GM20000 (cell line): ENCODE data around the gene GOT2.

Source experiments
- DNase-seq: peaks from one replicate; pipeline ENCODE4 v3.0.0; 2012; ENCODE audit warnings: low spot score
- TF ChIP-seq, protein P1 (sequence below): IDR thresholded peaks from 2 replicates; pipeline ENCODE4 v1.5.1; 2012; ENCODE audit warnings: mild to moderate bottlenecking, control low read depth; ENCODE audit errors: extremely low read depth, missing control alignments

The GOT2 gene

DNA sequence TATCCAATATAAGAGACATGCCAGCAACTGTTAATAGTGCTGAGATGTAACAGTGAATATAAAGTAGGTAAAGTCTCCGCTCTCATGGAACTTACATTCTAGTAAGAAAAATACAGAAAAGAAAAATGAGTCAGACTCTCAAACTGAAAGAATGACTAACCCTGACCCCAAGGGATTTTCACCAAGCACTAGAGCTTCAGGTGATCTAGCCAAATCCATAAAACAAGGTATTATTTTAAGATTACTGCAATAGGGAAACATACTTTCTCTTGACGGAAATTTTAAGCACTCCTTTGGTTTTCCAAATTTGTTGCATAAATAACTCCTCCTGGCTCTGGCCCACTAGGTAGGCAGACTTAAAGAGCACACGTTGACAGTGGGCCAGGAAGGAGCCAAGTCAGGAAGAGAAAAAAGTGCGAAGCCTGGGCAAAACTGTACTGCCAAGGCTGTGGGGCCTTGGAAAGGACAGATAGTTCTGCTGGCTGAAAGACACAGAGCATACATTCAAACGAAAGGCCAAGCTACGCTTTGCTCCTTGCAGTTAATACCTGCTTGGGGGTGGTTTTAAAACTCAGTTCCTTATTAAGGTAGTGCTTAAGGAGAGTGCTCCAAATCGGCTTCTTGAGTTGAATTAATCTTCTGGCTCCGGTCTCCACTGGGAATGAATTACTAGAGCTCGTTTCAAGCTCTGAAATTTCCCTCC, 1.4 kb downstream of the GOT2 start:
- peak; percentile 60 for DNase-seq
- TF ChIP-seq, protein P1, sequence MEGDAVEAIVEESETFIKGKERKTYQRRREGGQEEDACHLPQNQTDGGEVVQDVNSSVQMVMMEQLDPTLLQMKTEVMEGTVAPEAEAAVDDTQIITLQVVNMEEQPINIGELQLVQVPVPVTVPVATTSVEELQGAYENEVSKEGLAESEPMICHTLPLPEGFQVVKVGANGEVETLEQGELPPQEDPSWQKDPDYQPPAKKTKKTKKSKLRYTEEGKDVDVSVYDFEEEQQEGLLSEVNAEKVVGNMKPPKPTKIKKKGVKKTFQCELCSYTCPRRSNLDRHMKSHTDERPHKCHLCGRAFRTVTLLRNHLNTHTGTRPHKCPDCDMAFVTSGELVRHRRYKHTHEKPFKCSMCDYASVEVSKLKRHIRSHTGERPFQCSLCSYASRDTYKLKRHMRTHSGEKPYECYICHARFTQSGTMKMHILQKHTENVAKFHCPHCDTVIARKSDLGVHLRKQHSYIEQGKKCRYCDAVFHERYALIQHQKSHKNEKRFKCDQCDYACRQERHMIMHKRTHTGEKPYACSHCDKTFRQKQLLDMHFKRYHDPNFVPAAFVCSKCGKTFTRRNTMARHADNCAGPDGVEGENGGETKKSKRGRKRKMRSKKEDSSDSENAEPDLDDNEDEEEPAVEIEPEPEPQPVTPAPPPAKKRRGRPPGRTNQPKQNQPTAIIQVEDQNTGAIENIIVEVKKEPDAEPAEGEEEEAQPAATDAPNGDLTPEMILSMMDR: no peak

DNA sequence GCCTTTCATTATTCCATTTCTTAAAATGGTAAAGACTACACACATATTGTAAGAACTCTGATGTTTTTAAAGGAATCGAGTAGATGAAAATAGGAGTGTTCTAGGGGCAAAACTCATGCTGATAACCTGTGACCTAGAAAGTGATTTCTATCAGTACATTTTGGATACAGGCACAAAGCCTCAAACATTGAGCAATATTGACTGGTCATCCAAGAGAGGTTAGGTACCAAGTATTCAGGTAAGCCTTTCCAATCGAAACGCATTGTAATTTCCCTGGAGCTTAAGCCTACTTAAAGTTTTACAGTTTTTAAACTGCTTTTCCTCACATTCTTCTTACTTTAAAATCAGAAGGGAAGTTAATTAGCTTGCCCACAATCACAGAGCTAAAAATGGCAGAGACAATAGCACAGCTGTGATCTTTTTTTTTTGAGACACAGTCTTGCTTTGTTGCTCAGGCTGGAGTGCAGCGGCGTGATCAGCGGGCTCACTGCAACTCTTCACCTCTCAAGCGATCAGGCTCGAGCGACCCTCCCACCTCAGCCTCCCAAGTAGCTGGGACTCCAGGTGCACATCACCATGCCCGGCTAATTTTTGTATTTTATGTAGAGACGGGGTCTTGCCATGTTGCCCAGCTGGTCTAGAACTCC, 3.3 kb downstream of the GOT2 start:
- no peak for DNase-seq
- TF ChIP-seq, protein P1: no peak

DNA sequence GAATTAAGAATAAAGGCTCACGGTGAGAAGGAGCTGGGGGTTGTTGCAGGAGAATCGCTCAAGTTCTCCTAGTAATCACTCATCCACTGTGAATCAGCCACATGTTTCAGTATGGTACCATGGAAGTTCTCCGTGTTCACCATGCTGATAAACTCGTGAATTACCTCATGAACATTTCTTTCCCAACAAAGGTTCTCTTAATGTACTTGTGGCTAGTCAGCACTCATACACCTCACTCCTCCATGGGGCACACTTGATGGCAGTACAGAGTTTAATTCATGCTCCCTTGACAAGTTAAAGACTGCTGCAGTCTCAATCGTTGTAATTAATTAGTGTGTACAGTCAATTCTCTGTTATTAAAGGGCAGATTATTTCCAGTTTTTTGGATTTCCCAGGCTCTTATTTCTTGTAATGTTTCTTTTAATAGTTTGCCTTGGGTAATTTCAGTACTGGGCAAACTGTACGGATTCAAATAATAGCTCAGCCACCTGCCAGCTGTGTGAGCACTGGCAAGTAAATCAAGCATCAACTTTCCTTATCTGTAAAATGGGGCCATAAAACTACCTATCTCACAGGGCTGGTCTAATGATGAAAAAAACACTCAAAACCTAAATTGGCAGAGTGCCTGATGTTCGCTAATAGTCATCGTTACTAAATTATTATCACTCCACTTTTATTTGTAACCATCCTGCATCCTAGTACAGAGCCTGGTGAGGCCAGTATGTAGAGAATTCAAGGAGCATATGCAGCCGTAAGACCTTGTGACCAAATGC, 6.1 kb downstream of the GOT2 start:
- no peak for DNase-seq
- TF ChIP-seq, protein P1: no peak

DNA sequence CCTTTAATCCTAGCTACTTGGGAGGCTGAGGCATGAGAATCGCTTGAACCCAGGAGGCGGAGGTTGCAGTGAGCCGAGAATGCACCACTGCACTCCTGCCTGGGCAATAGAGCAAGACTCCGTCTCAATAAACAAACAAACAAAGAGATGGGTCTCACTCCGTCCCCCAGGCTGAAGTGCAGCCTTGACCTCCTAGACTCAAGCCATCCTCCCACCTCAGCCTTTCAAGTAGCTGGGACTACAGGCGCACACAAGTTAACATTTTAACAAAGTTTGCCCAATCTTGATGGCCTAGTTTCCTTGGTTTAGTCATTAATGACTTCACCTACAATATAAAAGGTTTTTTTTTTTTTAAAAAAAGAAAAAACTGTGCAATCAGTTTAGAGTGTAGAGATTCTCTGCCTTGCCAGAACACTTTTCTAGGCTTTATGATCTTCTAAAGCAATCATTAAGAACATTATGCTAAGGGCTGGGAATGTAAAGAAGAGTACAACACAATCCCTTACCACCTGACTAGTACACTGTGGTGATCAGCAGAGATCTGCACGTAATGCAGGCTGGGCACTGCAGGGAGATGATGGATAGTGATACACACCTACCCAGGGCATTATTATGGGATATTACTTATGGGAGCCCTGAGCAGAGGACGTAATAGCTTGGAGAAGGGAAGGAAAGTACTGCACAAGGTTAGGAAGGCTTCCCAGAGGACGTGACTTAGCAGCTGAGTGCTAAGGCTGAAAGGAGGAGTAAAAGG, 6.9 kb downstream of the GOT2 start:
- TF ChIP-seq, protein P1: no peak

DNA sequence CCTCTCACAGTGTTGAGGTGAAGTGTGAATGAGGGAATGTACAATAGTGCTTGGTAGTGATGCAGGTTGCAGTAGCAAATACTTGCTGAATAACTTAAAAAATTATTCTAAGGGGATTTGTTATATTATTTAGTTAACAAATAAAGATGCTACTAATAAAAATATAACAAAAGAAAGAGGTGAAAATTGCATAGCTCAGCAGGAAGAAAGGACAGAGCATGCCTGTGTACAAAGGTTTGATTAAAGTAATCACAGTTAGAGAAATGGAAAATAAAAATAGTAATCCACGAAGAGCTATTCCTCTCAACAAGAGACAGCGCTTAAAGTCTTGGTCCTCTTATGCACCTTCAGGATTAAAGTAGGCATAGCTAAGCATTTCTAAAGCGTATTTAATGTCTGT, 11.0 kb downstream of the GOT2 start:
- TF ChIP-seq, protein P1: no peak
- no peak for DNase-seq

More for the DNA sequence above, 6.9 kb downstream of the GOT2 start:
- DNase-seq: no peak

DNA sequence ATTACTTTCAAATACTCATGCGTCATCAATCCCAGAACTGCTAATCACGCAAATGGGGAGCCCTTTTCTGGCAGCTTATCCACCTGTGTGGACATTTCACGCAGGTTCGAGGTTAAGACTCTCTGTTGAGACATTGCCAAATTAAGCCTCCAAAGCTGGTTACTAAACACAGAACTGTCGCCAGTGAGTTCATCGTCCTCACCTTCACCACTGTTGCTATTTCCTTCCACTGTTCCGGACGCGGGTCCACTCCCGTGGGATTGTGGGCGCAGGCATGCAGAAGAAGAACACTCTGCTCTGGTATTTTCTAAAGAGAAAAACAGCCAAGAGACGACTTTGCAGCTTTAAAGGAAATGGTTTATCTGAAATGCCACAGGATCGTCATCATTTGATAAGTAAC, 16.1 kb downstream of the GOT2 start:
- TF ChIP-seq, protein P1: no peak
- DNase-seq: no peak
